Stimulated activated CD4-positive, alpha-beta T cell treated with anti-CD3 and anti-CD28 coated beads, Interleukin-2, amount 100 ng/mL, for 4 hours (primary cell): ENCODE results near the gene CHAD.

Experiments
- DNase-seq: peaks from one replicate; pipeline ENCODE4 v3.0.0-alpha.2; 2020; ENCODE audit warnings: low read depth

Gene CHAD

GRCh38 chr17:50468304-50469207 lies at the start of gene CHAD:
Gene CHAD (minus strand): TSS chr17:50468880. CDS start chr17:50468813, 67 bp downstream.
- DNase-seq: no peak

GRCh38 chr17:50517504-50518383 lies 49.1 kb upstream of the CHAD start:
- no peak for DNase-seq

GRCh38 chr17:50517011-50517410 lies 48.3 kb upstream of the CHAD start:
- DNase-seq: no peak

- no peak for DNase-seq
These were observed 46.4 kb upstream of the CHAD start for GRCh38 chr17:50514936-50515702.

- DNase-seq: no peak
These were observed 45.7 kb upstream of the CHAD start for GRCh38 chr17:50514388-50514787.

GRCh38 chr17:50513495-50513894 lies 44.8 kb upstream of the CHAD start:
- DNase-seq: no peak

GRCh38 chr17:50511058-50511457 lies 42.4 kb upstream of the CHAD start:
- DNase-seq: no peak

GRCh38 chr17:50508573-50509460 lies 40.1 kb upstream of the CHAD start:
- no peak for DNase-seq

GRCh38 chr17:50507871-50508572 lies 39.3 kb upstream of the CHAD start, which contains the start of gene MYCBPAP:
Gene MYCBPAP (plus strand): TSS chr17:50508439. CDS start chr17:50508675, 236 bp downstream.
- DNase-seq: peak; percentile 60

- DNase-seq: no peak
These were observed 37.6 kb upstream of the CHAD start for GRCh38 chr17:50506298-50506697.

GRCh38 chr17:50505591-50506130 lies 37.0 kb upstream of the CHAD start:
- no peak for DNase-seq

GRCh38 chr17:50502301-50502990 lies 33.8 kb upstream of the CHAD start:
- DNase-seq: no peak

GRCh38 chr17:50501054-50501453 lies 32.4 kb upstream of the CHAD start:
- no peak for DNase-seq

GRCh38 chr17:50499721-50500120 lies 31.0 kb upstream of the CHAD start:
- no peak for DNase-seq

- no peak for DNase-seq
These were observed 30.6 kb upstream of the CHAD start for GRCh38 chr17:50499270-50499669.

GRCh38 chr17:50498021-50498874 lies 29.6 kb upstream of the CHAD start:
- no peak for DNase-seq

GRCh38 chr17:50495918-50496317 lies 27.2 kb upstream of the CHAD start:
- no peak for DNase-seq

- no peak for DNase-seq
These were observed 26.6 kb upstream of the CHAD start for GRCh38 chr17:50495217-50495823.
